MM.1S (cell line): Measurements from ENCODE around the gene DPY19L1.
"Not testable (repeated sequence)": the region's sequence is repeated elsewhere in the genome, so short reads cannot be mapped to it uniquely, and the experiment has no call there.

ENCODE experiments used
- DNase-seq: peaks from one replicate; pipeline ENCODE4 v3.0.0-alpha.2; 2015
- H2AFZ ChIP-seq: fragments of 300-600 bp; sonication (generic); 2 replicates; pipeline ENCODE4 v1.6.0; 2016; ENCODE audit warnings: antibody characterized with exemption, low read length
- H3F3A ChIP-seq: fragments of 300-600 bp; sonication (generic); 2 replicates; pipeline ENCODE4 v1.6.1; 2016; ENCODE audit warnings: mild to moderate bottlenecking, antibody characterized with exemption, low read length, moderate library complexity, mixed read lengths; ENCODE audit not compliant: insufficient read depth
- H3K27ac ChIP-seq: fragments of 300-600 bp; sonication (generic); 2 replicates; pipeline ENCODE4 v1.5.1; 2016; ENCODE audit warnings: mild to moderate bottlenecking, low read length
- H3K27me3 ChIP-seq: fragments of 300-600 bp; sonication (generic); replicated peaks from 2 replicates; pipeline ENCODE4 v1.6.0; 2016; ENCODE audit warnings: low read length; ENCODE audit not compliant: insufficient read depth
- H3K36me3 ChIP-seq: fragments of 300-600 bp; sonication (generic); replicated peaks from 2 replicates; pipeline ENCODE4 v1.6.1; 2016; ENCODE audit warnings: mild to moderate bottlenecking, low read length, mixed read lengths; ENCODE audit not compliant: insufficient read depth
- H3K4me1 ChIP-seq: fragments of 300-600 bp; sonication (generic); 2 replicates; pipeline ENCODE4 v1.6.1; 2016; ENCODE audit warnings: low read length, mixed read lengths
- H3K4me2 ChIP-seq: fragments of 300-600 bp; sonication (generic); 2 replicates; pipeline ENCODE4 v1.6.0; 2016; ENCODE audit warnings: low read depth, low read length
- H3K4me3 ChIP-seq: fragments of 300-600 bp; sonication (generic); 2 replicates; pipeline ENCODE4 v1.5.1; 2016; ENCODE audit warnings: low read length, mixed read lengths
- H3K79me2 ChIP-seq: fragments of 300-600 bp; sonication (generic); 2 replicates; pipeline ENCODE4 v1.6.1; 2016; ENCODE audit warnings: mixed run types, low read length, mixed read lengths
- H3K9ac ChIP-seq: fragments of 300-600 bp; sonication (generic); 2 replicates; pipeline ENCODE4 v1.6.1; 2016; ENCODE audit warnings: low read length, mixed read lengths
- H3K9me2 ChIP-seq: fragments of 300-600 bp; sonication (generic); replicated peaks from 2 replicates; pipeline ENCODE4 v1.6.1; 2016; ENCODE audit warnings: mild to moderate bottlenecking, low read length, mixed read lengths; ENCODE audit not compliant: insufficient read depth
- H3K9me3 ChIP-seq: fragments of 300-600 bp; sonication (generic); replicated peaks from 2 replicates; pipeline ENCODE4 v1.6.1; 2016; ENCODE audit warnings: mild to moderate bottlenecking, low read length, mixed read lengths; ENCODE audit not compliant: insufficient read depth
- H4K20me1 ChIP-seq: fragments of 300-600 bp; sonication (generic); 2 replicates; pipeline ENCODE4 v1.6.1; 2016; ENCODE audit warnings: mild to moderate bottlenecking, low read length, moderate library complexity, mixed read lengths; ENCODE audit not compliant: insufficient read depth
- CTCF ChIP-seq: fragments of 300-600 bp; sonication (generic); IDR thresholded peaks from 2 replicates; pipeline ENCODE4 v1.5.1; 2016; ENCODE audit warnings: antibody characterized with exemption, low read length, mixed read lengths
- EZH2phosphoT487 ChIP-seq: fragments of 300-600 bp; sonication (generic); IDR thresholded peaks from 2 replicates; pipeline ENCODE4 v1.6.1; 2018; ENCODE audit warnings: antibody characterized with exemption, low read length

DPY19L1 gene

GRCh38 chr7:35037211-35037525 is at the start of gene DPY19L1:
Gene DPY19L1, minus strand, starts transcription at chr7:35037485. Its CDS starts 91 bp downstream, at chr7:35037394.
- peak within 1 kb of the TSS; percentile 78 for H3K27ac ChIP-seq
- H4K20me1 ChIP-seq, result no peaks in the 10 kb centered on the region
- no peaks in the 10 kb centered on the region for H3K9me3 ChIP-seq
- H3K9me2 ChIP-seq, result no peaks in the 10 kb centered on the region
- peak within 1 kb of the TSS; percentile 96 for H2AFZ ChIP-seq
- peak within 1 kb of the TSS; percentile 98 for H3K4me2 ChIP-seq
- no peak for DNase-seq
- H3F3A ChIP-seq, result peaks cover 30% of the 10 kb centered on the region
- no peaks in the 10 kb centered on the region for H3K36me3 ChIP-seq
- TF ChIP-seq EZH2phosphoT487 (no peak), CTCF (no peak)
- peaks cover 47% of the 10 kb centered on the region for H3K79me2 ChIP-seq
- H3K9ac ChIP-seq, result peak within 1 kb of the TSS; percentile 81
- peak within 1 kb of the TSS; percentile 84 for H3K4me3 ChIP-seq
- no peaks in the 10 kb centered on the region for H3K27me3 ChIP-seq
- peaks cover 28% of the 10 kb centered on the region for H3K4me1 ChIP-seq

- not testable (repeated sequence) for H3K9me2 ChIP-seq, H3F3A ChIP-seq, H3K4me3 ChIP-seq, H3K4me2 ChIP-seq, H3K9me3 ChIP-seq, H3K27me3 ChIP-seq, DNase-seq, H3K27ac ChIP-seq, H3K36me3 ChIP-seq, H3K79me2 ChIP-seq, H2AFZ ChIP-seq, H3K9ac ChIP-seq, H4K20me1 ChIP-seq, H3K4me1 ChIP-seq
These were observed 42.2 kb upstream of the DPY19L1 start for GRCh38 chr7:35079517-35079916.

GRCh38 chr7:35074008-35074407 is 36.7 kb upstream of the DPY19L1 start:
- not testable (repeated sequence) for H3F3A ChIP-seq, H3K9me2 ChIP-seq, H3K27me3 ChIP-seq, H3K36me3 ChIP-seq, H2AFZ ChIP-seq, H4K20me1 ChIP-seq, H3K4me1 ChIP-seq, H3K9me3 ChIP-seq, H3K9ac ChIP-seq, DNase-seq, H3K27ac ChIP-seq, H3K4me3 ChIP-seq, H3K4me2 ChIP-seq, H3K79me2 ChIP-seq

GRCh38 chr7:35072950-35073827 is 35.9 kb upstream of the DPY19L1 start:
- not testable (repeated sequence) for H3K9me3 ChIP-seq, H4K20me1 ChIP-seq, H3K27ac ChIP-seq, H2AFZ ChIP-seq, H3K36me3 ChIP-seq, H3K4me1 ChIP-seq, H3K9me2 ChIP-seq, H3F3A ChIP-seq, H3K9ac ChIP-seq, H3K27me3 ChIP-seq, H3K79me2 ChIP-seq, H3K4me2 ChIP-seq, H3K4me3 ChIP-seq
- peak; percentile 11; the same call in 1 of the 2 replicates for TF ChIP-seq CTCF
- DNase-seq, result peak; percentile 39

- not testable (repeated sequence) for H3K4me2 ChIP-seq, H3K27me3 ChIP-seq, H3K9me2 ChIP-seq, H4K20me1 ChIP-seq, H3K36me3 ChIP-seq, H3K4me1 ChIP-seq, H3K4me3 ChIP-seq, H3K9ac ChIP-seq, H3K9me3 ChIP-seq, H2AFZ ChIP-seq, H3F3A ChIP-seq, DNase-seq, H3K79me2 ChIP-seq, H3K27ac ChIP-seq
These were observed 31.8 kb upstream of the DPY19L1 start for GRCh38 chr7:35069084-35069483.

GRCh38 chr7:35065382-35065781 is 28.1 kb upstream of the DPY19L1 start:
- H4K20me1 ChIP-seq, H3K79me2 ChIP-seq, H3F3A ChIP-seq, H3K9me3 ChIP-seq, H3K4me2 ChIP-seq, H3K27me3 ChIP-seq, H3K9me2 ChIP-seq, H3K9ac ChIP-seq, H3K36me3 ChIP-seq, DNase-seq, H3K4me1 ChIP-seq, H3K4me3 ChIP-seq, H3K27ac ChIP-seq, H2AFZ ChIP-seq: not testable (repeated sequence)
